ENCODE results near the gene LIMS2.

LIMS2 gene

DNA sequence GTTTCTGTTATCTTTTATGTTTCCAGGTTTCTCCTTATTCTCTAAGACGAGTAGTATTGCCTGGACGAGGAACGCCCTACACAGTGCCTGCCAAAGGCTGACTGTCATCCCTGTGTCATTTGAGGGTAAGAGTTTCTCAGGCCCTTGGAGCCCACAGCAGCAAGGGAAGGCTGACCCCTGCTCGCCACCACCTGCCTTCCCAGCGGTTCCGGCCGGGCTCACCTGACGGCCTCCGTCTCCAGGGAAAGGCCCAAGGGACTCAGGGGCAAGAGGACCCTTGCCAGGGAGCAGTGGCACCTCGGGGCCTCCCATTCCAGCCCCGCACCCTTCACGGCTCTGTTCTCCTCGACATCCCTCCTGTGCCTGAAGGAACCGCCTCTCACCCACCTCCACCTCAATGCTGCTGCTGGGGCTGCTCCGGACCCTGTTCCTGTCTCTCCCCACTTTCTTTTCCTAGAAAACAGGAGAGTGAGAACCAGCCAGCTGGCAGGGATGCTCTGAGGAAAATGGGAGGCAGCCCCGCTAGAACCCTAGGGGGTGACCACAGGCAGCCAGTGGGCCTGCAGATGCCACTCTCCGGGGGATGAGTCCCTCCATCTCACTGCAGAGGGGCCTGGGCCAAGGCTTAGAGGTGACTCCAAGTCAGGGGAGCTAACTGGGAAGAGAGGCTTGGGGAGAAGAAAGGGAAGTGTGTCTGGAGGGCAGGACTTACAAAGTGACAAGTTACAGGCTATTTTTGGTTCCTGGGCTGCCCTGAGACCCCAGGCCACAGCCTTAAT, 1.9 kb downstream of the LIMS2 start:
- DNase-seq = no peak

- DNase-seq = no peak
Measured at GRCh38 chr2:127672341-127673224, 2.7 kb downstream of the LIMS2 start.

DNA sequence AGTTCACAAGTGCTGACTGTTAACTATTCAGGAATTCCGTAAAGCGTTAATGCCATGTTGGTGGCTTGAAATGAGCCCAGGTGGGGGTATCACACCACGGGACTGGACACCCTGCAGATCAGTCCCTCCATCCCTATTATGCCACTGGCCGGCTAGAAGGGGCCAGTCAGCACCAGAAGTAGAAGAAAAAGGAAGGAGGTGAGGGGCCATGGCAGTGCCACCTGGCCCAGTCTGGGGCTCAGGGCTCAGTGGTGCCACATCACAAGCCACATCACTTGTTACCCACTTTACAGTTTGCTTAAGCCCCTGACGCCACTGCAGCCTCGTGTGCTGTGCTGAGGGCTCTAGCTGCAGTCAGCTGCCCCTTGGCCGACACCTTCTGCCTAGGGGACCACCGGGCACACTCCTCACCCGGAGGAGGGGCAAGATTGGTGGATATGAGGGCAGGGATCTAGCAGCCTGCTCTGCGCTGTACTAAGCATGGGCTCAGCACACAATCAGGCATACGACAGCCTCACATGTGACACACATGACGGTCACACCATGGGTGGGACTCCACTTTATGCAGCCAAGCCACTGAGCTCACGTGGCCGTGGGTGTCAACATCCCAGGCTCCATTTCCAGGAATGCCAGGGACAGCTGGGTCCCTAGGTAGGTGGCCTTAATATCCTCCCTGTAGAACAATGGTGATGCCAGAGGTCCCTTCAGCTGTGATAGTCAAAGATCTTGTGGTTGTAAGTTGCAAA, 3.6 kb downstream of the LIMS2 start:
- DNase-seq = no peak

GRCh38 chr2:127670957-127671290, 4.4 kb downstream of the LIMS2 start:
- DNase-seq = no peak

DNA sequence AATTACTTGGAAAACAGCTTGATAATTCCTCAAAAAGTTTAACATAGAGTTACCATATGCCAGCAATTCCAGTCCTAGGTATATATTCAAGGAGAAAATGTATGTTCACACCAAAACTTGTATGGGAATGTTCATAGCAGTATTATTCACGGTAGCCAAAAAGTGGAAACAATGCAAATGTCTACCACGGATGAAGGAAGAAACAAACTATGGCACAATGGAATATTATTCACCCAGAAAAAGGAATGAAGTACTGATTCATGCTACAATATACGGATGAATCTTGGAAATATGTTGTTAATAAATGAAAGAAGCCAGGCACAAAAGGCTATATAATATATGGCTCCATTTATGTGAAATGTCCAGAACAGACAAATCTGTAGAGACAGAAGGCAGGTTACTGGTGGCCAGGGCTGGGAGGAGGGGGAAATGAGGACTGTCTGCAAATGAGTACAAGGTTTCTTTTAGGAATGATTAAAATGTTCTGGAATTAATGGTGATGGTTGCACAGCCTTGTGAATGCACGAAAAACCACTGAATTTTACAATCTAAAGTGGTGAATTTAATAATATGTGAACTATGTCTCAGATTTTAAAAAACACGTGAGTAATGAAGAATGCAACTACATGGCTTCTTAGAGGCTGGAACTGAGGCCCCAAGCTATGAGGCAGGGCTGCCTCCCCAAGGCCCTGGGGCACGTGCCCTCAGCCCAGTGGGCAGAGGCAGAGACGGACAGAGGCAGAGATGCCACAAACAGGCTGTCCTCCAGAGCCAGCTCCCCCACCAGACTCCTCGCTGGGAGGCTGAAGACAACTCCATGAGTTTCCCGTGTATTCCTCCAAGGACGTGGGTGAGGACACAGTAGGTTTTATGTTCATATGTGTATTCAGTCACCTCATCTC, 5.0 kb downstream of the LIMS2 start:
- no peak for DNase-seq

GRCh38 chr2:127669056-127669455, 6.3 kb downstream of the LIMS2 start:
- no peak for DNase-seq

- DNase-seq = no peak
Measured at GRCh38 chr2:127665267-127665893, 9.9 kb downstream of the LIMS2 start.

DNA sequence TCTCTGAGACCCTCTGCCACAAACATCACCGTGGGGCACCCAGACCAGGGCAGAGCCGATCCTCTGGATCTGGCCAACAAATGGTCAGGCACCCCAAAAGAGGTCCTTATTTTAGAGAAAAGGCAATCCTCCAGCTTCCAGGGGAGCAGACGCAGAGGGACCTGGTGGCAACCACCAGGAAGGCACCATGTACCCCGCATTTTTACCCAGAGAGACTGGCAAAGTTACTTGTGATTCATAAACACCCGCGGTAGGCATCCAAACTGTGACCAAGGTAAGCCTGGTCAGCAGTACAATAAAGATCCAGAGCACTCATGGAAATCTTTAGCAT, 10.5 kb downstream of the LIMS2 start:
- DNase-seq = no peak

GRCh38 chr2:127664065-127664894, 11.1 kb downstream of the LIMS2 start:
- DNase-seq = no peak

GRCh38 chr2:127663566-127664064, 11.7 kb downstream of the LIMS2 start:
- DNase-seq = no peak

- no peak for DNase-seq
Measured at GRCh38 chr2:127662937-127663565, 12.3 kb downstream of the LIMS2 start.

DNA sequence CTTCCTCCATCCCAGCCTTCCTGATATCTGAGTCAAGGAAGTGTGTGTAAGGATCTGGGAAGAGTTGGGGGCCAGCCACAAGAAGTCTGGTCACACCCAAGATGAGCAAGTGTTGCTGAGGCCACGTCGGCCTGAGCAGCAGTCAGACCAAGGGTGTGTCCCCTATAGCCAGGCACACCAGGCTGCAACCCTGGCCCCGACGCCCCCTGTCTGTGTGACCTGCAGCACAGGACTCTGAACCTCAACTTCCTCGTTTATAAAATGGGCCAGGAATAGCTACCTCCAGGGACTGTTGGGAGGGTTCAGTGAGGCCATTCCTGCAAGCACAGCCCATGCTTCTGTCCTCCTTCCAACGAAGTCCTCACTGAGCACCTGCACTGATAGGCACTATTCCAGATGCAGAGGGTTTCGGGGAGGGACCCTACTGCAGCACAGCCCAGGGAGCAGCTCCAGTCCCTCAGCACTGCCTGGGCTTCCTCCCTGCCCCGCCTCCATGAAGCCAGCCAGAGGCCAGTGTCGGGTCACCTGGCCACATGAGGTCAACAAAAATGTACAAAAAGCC, 13.3 kb downstream of the LIMS2 start:
- DNase-seq = no peak

GRCh38 chr2:127661072-127661649, 14.2 kb downstream of the LIMS2 start:
- DNase-seq = no peak

DNA sequence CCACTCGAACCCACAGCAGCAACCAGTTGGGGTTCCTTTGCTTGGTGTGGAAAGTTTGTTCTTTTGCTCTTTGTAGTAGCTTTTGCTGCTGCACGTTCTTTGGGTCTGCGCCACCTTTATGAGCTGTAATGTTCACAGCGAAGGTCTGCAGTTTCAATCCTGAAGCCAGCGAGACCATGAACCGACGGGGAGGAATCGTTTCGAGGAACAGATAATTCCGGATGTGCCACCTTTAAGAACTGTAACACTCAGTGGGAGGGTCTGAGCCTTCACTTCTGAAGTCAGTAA, 15.1 kb downstream of the LIMS2 start:
- no peak for DNase-seq

DNA sequence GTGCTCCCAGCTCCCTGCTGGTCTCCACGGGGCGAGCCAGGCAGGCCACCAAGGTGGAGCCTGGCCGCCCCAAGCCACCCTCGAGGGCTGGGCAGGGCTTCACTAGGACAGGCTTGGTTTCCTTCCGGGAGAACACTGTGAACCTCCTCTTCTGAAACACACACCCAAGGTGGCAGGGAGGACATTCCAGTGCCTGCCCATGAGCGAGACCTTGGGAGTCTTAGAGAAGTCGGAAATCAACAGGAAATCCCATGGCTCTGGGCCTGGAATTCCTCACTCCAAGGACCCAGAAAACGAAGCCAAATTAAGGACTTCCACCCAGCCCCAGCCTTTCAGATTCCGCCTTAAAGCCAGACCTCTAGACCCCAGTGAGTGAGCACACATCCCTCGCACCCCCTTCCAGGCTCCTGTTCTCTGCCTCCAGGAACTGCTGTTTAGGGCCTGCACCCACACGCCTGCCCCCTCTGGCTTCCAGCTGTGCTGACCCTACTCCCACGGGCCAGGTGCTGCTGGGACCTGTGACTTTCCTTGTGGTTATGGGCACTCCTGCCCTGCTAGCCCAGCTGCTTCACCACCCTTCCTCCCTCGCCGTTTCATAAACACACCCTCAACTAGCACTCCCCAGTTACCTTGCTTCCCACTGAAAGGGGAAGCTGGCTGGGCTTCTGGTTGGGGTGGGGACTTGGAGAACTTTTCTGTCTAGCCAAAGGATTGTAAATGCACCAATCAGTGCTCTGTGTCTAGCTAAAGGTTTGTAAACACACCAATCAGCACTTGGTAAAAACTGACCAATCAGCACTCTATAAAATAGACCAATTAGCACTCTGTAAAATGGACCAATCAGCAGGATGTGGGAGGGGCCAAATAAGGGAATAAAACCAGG, 15.7 kb downstream of the LIMS2 start:
- no peak for DNase-seq

DNA sequence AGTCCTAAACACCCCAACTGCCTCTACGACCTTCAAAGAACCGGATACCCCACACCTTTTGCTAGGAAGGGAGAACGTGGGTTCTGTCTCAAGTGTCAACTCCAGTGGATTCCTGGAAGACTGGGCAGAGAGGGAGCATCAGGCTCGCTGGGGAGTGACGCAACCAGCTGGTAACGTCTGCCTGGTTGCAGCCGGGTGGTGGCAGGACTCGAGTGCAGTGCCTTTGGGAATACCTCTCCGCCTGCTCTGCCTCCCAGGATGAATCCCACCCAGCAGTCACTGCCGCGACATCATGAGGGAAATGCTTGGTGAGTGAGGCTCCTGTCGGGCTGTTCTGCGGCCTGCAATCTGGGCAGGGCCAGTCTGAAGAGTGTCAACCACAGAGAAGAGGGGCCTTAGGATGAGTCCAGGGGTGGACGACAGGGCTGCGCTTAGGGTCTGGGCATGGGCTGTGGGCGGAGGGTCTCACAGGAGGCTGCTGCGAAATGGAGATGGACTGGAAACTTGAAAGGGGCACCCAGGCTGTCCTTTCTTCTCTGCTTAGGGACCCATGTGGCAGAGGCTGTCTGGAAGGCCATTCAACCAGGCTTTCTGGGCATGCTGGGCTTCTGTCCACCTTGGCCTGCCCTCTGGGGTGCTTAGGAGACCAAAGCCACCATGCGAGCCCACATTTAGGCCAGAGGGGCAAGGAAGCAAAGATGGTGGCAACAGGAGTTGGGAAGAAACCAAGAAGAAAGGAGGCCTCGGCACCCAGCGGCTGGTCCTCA, 16.5 kb downstream of the LIMS2 start:
- DNase-seq = peak in 1 of 5 donors; percentile 1

DNA sequence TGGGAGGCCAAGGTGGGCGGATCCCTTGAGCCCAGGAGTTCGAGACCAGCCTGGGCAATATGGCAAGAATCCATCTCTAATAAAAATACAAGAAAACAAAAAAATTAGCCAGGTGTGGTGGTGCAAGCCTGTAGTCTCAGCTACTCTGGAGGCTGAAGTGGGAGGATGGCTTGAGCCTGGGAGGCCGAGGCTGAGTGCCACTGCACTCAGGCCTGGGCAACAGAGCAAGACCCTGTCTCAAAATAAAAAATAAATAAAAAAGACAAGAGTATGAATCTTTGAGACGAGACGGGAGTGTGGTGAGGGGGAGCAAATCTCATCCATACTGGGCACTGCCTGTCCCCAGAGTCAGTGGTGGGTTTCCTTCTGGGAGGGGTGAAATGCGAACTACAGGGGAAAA, 17.2 kb downstream of the LIMS2 start:
- no peak for DNase-seq

GRCh38 chr2:127657232-127657595, 18.1 kb downstream of the LIMS2 start:
- no peak for DNase-seq
